Measurements from ENCODE around the gene LAGE3.

LAGE3 gene

GRCh38 chrX:154431341-154431740 is 47.7 kb downstream of the LAGE3 start:
- Histone ChIP-seq H3K4me1 (ENCODE audit: control insufficient read depth, insufficient read depth, low read length) (no peaks in the 10 kb centered on the region), H3K36me3 (ENCODE audit: control insufficient read depth in 2 of 2, insufficient read depth in 1 of 2, low read length in 2 of 2) (peaks cover 0 to 54% of the 10 kb centered on the region in 2 experiments; a peak in 1 of 3 replicates), H3K27ac (ENCODE audit: extremely low read depth, low read depth, low read length) (no peak overlapping the region), H3K4me3 (ENCODE audit: low read depth, low read length) (no peak overlapping the region), H3K9me3 (ENCODE audit: control insufficient read depth, insufficient read depth, low read depth, low read length) (no peaks in the 10 kb centered on the region)
- 0 out of 2 replicates have a peak, but pooled peaks have one; percentile 17 for TF ChIP-seq EGR2 (tag by site-specific recombination; IDR thresholded peaks at IDR 0.05; ENCODE audit: low read depth)
- TF ChIP-seq INSM2 (tag by site-specific recombination; IDR thresholded peaks at IDR 0.05), result no peak
- ChIA-PET POLR2A (interaction anchor here (0.6 to 1.1 kb wide), 4 partner anchors 10 to 22 kb away, joined by 3 to 4 read pairs (median 3); partner anchors contain the start of gene DNASE1L1), CTCF (interaction anchor here (0.6 kb wide), 1 partner anchor 96 kb away, joined by 3 read pairs; no protein-coding TSS in a partner anchor)

DNA sequence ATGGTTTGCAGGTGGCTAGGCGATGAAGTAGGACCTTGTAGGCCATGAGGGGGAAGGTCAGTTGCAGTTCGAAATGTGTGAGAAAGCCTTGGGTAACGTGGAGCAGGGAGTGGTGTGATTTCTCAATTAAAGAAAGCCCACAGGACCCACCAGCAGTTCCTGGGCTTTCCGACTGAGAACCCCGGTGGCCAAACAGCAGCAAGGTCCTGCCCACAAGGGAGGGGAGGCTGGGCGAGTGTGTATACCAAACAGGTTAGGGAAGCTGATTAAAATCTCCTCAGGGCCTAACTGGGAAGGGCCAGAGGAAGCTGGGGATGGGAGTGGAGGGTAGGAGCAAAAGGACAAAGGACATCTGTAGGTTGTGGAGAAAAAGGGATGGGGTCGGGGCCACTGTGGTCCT is 48.2 kb downstream of the LAGE3 start:
- Histone ChIP-seq H3K27ac (ENCODE audit: extremely low read depth, low read depth, low read length) (no peak overlapping the region), H3K36me3 (ENCODE audit: control insufficient read depth in 2 of 2, insufficient read depth in 1 of 2, low read length in 2 of 2) (peaks cover 0 to 50% of the 10 kb centered on the region in 2 experiments; a peak in 1 of 3 replicates), H3K9me3 (ENCODE audit: control insufficient read depth, insufficient read depth, low read depth, low read length) (no peaks in the 10 kb centered on the region), H3K4me1 (ENCODE audit: control insufficient read depth, insufficient read depth, low read length) (no peaks in the 10 kb centered on the region), H3K4me3 (ENCODE audit: low read depth, low read length) (no peak overlapping the region)
- ChIA-PET CTCF (no interaction called here), POLR2A (interaction anchor here (0.6 to 1.1 kb wide), 3 partner anchors 10 to 22 kb away, joined by 3 read pairs; partner anchors contain the start of gene DNASE1L1)
- TF ChIP-seq ZNF24 (tag by site-specific recombination; IDR thresholded peaks at IDR 0.05) (no peak), ZNF341 (tag by site-specific recombination; IDR thresholded peaks at IDR 0.05; ENCODE audit: low read depth) (no peak), ZBTB44 (tag by site-specific recombination; IDR thresholded peaks at IDR 0.05) (no peak), ZNF174 (tag by site-specific recombination; IDR thresholded peaks at IDR 0.05) (no peak), ZNF48 (tag by site-specific recombination; IDR thresholded peaks at IDR 0.05) (no peak), INSM2 (tag by site-specific recombination; IDR thresholded peaks at IDR 0.05) (no peak), ZNF596 (tag by site-specific recombination; IDR thresholded peaks at IDR 0.05) (no peak), ZNF561 (tag by site-specific recombination; IDR thresholded peaks at IDR 0.05; ENCODE audit: borderline replicate concordance) (no peak), ZNF654 (tag by site-specific recombination; IDR thresholded peaks at IDR 0.05; ENCODE audit: low read depth) (no peak), AEBP2 (tag by site-specific recombination; IDR thresholded peaks at IDR 0.05; ENCODE audit: borderline replicate concordance) (no peak), ZNF843 (tag by site-specific recombination; IDR thresholded peaks at IDR 0.05) (no peak), IKZF3 (tag by site-specific recombination; IDR thresholded peaks at IDR 0.05) (no peak), ZNF311 (tag by site-specific recombination; IDR thresholded peaks at IDR 0.05; ENCODE audit: borderline replicate concordance) (no peak), SP2 (tag by site-specific recombination; IDR thresholded peaks at IDR 0.05) (no peak), ZNF37A (tag by site-specific recombination; IDR thresholded peaks at IDR 0.05) (no peak)
- TF ChIP-seq, protein P1, sequence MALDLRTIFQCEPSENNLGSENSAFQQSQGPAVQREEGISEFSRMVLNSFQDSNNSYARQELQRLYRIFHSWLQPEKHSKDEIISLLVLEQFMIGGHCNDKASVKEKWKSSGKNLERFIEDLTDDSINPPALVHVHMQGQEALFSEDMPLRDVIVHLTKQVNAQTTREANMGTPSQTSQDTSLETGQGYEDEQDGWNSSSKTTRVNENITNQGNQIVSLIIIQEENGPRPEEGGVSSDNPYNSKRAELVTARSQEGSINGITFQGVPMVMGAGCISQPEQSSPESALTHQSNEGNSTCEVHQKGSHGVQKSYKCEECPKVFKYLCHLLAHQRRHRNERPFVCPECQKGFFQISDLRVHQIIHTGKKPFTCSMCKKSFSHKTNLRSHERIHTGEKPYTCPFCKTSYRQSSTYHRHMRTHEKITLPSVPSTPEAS (tag by site-specific recombination; IDR thresholded peaks at IDR 0.05), result no peak

Data from HEK293 (cell line).